Stimulated activated CD4-positive, alpha-beta T cell treated with anti-CD3 and anti-CD28 coated beads, Interleukin-12 subunit alpha, Interleukin-12 subunit beta, amount 100 ng/mL, for 48 hours (primary cell): ENCODE data around the gene CNTNAP2.

Experiments
- DNase-seq, 3 donors: peaks; one replicate each; pipeline ENCODE4 v3.0.0-alpha.2; 2020; ENCODE audit warnings: low read depth in 2 of 3, low spot score in 1 of 3

The CNTNAP2 gene

DNA sequence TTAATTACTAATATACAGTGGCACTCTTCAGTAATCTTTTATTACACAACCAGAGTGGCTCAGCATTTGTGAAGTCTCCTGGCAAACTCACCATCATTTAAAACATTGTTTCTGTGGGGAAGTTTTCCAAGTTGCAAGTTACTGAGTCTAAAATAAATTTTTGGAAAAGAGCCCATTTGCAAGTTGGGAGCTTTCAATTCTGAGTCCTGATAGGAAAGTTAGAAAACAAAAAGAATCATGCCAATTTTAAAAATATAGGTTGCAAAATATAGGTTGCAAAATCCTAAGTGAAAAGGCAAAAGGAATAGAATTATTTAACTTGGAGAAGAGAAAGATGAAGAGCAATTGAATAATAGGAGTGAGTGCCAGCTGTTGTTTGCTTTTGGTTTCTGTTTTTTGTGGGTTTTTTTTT, 2095.1 kb downstream of the CNTNAP2 start:
- no peak for DNase-seq

DNA sequence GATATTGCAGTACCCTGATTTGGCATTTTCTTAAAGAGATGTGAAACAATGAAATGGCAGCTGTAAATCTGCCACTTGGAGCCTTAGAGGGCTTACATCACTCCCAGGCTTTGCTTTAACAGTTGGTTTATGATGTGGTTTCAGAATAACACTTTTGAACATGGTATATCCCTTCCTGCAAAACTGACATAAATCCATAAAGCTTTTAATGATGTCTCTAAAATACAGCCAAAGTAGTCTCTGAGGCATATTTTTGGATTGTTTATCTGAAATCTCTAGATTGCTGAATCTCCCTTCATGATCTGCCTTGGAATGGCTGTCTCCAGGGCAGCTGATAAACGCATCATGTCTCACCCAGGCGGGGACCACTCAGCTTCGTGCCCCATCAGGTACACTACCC, 2096.1 kb downstream of the CNTNAP2 start:
- no peak for DNase-seq

DNA sequence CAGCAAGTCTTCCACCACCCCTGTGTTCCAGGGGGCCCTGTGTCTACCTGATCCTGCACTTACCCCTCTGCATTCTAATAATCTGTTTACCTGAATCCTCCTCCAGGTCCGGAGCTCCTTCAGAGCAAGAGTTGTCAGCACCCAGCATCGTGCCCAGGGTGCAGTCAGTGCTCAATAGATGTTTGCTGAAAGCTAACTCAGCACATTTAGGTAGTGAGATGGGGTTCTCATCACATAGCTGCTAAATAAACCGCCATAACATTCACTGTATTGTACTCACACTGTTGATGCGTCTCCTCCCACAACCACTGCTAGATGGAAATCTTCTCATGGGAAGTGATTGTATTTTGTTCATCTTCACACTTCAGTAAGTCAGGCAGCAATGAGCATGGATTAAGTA, 2097.5 kb downstream of the CNTNAP2 start:
- no peak for DNase-seq

DNA sequence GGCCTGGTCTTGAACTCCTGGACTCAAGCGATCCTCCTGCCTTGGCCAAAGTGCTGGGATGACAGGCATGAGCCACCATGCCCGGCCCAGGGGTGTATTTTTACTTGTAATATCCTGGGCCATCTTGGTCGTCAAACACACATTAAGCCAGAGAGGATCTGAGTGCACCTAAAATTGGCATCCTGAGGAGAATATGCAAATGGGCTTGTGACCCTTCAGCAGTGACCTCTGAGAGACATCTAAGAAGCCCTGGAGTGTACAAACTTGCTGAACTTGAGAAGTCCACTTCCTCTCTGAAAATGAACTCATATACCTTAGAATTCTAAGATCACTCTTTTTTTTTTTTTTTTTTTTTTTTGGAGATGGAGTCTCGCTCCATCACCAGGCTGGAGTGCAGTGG, 2102.0 kb downstream of the CNTNAP2 start:
- DNase-seq: no peak

DNA sequence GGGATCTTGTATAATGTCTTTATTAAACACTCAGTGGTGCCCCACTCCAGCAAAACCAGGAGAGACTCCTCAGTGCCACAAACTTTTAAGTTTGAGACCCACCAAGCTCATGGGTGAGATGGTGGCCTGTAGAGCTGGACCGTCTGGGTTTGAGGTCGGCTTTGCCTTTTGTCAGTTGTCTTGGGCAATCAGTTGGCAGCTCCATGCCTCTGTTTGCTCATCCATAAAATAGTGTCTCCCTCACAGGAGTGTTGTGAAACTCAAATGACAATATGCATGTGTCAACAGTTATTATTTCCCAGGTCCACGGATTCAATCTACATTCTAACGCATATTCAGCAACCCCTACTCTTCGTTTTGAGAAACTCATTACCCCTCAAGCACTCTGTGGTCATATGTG, 2106.1 kb downstream of the CNTNAP2 start:
- DNase-seq: no peak

DNA sequence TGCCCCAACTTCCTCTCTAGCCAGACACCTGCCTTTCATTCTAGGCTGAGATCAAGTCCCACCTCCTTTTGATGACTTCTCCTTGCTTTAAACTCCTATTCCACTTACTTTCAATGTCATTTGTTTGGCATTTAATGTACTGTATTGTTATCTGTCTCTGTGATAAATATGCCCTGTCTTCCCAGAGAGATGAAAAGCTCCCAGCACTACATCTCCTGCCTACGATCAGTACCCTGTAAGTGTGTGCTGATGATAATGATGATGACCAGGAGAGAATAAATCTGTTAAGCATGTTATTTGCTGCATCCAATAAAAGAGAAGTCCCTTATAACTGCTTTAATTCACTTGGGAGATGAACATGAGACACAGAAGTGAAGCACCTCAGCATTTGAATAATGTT, 2106.6 kb downstream of the CNTNAP2 start:
- DNase-seq: no peak

DNA sequence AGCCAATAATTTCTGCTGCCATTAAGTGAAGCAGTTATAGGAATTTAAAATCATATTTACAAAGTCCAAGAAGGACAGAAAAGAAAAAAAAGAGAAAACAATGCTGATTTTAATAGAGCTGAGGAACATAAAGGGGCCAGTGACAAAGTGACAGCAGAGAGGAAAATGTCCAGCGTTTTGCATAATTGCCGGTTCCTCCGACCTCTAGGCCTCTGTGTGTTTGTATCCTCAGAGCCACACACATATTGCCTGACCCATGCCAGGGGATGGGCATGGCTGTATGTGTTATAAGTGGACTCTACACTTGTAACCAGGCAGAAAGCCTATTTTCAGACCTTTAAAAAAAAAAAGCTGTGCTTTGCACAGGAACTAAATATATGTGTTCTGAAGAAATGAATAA, 2107.1 kb downstream of the CNTNAP2 start:
- no peak for DNase-seq

DNA sequence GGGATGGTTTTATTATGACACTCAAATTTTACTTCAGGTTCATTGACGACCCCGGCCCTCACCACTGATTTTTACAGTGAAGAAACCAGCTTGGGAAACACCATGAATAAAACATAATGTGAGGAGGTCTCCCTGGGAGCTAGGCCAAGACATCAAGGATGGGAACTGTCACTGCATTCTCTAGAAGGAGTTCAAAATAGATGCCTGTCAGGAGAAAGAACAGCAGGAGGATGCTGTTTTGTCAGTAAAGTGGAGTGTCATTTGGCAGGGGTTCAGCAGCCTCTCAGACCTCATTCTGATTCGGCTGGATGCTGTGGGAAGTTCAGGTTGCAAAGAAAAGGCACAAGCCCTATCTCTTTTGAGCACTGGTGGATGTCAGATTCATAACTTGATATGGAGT, 2113.7 kb downstream of the CNTNAP2 start:
- DNase-seq: no peak

DNA sequence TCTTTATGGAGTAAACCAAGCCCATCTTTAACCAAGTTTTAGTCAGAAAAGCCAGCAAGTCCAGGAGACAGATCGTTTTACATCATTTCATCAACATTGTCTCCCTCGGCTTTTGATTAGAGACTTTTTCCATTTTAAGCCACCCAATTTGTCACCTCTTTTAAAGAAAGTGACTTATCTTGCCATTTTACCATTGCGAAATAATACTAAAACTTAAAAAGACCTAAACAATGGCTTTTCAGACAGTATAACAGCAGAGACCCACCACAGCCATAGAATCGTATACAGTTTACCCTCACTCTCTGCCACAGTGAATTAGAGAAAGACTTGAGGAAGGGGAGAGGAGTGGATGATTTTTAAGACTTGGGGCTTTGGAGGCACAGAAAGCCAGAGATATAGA, 2114.3 kb downstream of the CNTNAP2 start:
- DNase-seq: no peak

DNA sequence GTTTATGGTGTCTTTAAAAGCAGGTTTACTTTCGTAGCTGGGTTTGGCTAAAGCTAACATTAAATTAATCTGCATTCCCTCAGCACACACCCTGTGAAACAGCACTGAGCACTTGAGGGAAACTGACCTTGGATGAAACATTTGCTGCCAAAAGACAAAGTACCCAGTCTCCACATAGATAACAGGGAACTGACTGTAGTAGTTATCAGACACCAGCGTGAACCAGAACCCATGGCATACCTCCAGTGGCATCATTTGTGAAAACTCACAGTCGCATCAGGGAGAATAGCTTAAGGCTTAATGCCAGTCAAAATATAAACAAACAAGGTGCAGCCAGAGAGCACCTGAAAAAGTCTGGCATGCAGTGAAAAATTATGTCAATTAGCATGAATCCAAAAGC, 2116.2 kb downstream of the CNTNAP2 start:
- DNase-seq: no peak

DNA sequence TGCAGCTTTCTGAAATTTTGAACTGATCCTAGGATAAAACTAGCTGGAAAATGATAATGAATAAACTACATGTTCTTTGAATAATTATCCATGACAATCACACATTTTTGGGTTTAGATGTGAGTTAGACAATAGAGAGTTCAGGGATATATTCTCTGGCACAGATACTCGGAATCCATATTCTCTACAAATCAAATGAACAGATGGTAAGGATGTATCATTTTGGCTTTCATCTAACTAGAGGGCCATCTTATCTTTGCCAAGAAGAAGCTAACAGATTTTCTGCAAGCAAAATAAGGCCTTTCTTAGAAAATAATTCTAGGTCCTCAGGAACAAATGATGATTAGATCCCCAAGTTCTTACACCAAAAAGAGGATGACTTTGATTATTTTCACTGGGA, 2118.1 kb downstream of the CNTNAP2 start:
- no peak for DNase-seq

DNA sequence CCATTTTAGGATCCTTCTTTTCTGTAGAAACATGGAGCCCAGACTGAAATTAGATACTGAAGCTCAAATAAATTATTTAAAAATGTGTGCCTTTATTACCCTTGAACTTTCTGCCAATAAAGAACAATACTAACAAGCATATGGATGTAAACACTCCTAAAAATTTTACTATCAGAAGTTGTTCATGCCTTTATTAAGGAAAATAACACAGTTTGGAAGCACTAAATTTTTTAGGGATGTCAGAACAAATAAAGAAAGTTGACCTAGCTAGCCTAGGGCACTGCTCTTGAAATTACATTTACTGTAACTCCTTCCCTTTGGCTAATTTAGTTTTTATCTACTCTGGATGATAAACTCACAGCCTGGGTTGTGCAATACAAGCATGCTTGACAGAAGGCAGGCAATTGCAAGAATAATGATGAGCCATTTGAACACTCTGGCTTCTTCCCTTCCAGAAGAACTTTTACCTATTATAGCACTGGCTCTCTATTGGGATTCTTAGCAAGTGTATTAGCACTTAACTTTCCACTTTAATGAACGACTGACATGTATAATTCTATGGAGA, 2122.2 kb downstream of the CNTNAP2 start:
- DNase-seq: no peak

DNA sequence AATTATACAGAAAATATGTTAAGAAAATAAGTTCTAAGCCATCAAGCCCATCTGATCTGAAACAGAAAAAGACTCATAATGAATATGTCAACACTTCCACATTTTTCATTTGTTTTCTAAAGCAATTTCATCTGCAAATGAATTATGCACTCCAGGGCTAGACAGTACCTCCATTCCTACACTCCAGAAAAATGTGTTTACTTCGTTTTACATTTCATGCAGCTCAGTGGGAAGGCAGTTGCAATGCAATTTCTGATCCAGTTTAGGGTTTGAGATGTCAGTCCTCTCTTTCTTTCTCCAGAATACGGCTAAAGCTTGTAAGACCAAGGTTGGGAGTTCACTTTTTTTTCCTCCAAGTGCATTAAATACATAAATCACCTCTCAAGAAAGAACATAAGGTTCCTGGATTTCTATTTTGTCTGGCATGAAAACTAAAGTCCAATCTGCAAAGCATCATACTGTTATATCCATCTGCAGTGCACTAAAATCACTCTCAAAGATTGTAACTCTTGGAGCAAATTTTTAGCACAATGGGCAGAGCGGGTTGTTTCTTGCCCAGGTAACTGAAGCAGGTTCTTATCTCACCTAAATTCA, 2125.2 kb downstream of the CNTNAP2 start:
- DNase-seq: no peak

DNA sequence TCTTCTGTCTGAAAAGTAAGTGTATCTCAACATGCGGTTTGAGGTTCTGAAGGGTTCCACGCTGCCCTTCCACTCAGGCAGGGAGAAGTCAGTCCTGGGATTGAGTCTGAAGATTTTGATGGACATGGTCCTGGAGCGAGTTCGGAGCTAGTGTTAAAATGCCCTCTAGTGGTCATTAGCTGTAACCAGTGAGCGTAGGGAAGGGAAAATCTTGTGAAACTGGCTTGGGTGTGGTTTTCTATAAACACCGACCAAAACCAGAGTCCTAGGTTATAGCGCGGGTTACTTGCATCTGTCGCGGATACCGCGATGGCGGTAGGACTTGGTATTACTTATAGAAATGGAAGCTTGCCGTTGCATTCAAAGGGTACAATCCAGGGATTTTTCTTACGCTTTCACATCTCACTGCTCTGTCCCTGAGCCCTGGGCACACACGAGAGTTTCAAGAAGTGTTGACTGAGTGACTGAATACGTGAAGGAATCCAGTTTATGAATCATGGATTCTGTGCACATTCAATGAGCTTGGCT, 2125.8 kb downstream of the CNTNAP2 start:
- DNase-seq: no peak

DNA sequence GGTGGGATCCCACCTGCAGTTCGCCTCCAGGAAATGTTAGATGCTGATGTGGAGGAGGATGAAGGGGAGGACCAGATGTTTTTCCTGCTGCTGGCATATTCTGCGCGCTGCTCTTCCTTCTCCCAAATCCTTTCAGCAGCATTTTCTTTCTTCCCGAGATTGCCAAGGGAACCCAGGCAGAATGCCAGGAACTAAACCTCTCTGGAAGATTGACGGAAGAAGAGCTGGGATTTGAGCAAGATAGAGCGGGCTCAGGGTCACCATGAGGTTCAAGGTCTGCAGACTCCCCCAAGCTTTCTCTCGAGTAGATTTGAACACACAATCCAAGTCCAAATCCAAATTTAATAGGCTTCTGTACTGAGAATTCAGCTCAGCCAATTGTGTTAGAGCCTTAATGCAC, 2128.8 kb downstream of the CNTNAP2 start:
- DNase-seq: no peak

DNA sequence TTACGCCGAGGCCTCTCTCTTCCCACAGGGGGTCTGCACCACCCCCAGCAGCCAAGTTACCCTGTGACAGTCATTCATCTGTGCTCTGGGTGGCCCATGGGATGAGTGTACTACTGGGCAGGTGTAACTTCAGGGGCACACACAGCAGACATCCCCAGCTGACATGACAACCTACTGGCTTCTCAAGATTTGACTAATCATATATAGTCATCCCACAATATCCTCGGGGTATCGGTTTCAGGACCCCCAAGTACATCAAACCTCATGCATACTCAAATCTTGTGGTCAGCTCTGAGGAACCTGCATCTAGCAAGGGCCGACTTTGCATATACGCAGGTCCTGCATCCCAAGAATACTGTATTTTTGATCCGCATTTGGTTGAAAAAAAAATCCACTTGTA, 2137.0 kb downstream of the CNTNAP2 start:
- DNase-seq: no peak

DNA sequence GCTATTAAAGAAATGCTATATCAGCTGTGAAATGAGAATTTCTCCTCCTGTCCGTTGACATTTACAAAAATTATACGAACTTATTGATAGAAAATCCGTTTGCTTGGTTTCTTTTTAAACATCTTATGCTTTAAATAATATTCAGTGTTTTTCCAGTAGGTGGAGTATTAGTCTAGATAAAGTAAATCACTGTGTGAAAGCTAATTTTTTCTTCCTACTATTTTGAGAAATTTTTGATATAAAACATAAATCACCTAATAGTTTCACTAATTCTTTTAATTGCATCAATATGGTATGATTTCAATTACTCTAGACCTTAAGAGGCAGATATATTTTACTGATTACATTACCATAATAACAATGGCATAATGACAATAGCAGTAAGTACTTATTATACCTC, 2138.7 kb downstream of the CNTNAP2 start:
- DNase-seq: no peak

DNA sequence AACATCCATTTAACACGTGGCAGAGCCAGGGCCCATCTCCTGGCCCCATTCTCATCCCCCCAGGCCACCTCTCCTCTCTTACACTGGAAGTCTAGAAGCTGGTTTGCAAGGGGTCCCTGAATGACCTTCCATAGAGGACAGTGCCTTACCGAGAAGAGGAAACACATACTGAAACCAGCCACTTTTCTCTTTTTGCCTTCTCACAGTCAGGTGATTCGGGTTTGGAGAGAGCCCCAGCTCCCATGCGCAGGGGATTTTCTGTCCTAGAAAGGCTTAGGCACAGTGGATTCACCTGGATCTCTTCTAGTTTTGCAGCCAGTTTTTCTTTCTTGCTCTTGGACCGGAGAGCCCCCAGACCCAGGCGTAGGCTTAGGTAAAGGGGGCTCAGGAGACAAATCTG, 2139.8 kb downstream of the CNTNAP2 start:
- no peak for DNase-seq

DNA sequence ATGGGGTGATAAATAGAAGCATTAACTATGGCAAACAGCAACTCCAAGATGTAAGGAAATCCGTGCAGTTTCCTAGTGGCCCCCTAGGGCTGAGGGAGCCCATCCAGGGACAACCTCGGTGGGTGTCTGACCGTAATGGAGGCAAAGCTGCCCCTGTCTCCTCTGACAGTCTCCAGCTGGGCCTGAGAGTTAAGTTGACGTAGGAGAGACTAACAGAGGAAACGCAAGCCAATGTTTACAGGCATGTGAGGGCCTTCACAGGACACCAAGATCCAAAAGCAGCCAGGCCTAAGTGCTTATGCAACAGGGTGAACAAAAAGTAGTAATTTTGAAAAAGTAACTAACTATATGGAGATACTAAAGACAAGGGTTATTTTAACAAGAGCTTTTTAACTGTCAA, 2144.0 kb downstream of the CNTNAP2 start:
- DNase-seq: no peak

DNA sequence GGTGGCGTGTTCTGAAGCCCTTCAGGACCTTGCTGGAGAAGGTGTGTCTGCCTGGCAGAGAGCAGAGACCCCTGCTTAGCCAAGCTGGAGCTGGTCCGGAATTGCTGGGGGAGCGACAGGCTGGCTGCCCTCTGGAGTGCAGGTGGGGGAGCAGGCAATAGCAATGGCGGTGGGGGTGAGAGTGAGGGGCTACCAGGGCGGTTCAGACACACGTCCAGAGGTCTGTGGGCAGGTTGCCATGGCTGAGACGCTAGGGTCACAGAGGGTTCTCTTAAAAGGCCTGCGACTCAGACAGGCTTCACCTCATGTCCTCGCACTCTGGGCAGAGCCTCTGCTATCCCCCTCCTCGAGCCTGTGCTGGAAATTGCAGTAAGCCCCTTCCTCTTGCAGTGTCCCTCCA, 2144.9 kb downstream of the CNTNAP2 start:
- no peak for DNase-seq

DNA sequence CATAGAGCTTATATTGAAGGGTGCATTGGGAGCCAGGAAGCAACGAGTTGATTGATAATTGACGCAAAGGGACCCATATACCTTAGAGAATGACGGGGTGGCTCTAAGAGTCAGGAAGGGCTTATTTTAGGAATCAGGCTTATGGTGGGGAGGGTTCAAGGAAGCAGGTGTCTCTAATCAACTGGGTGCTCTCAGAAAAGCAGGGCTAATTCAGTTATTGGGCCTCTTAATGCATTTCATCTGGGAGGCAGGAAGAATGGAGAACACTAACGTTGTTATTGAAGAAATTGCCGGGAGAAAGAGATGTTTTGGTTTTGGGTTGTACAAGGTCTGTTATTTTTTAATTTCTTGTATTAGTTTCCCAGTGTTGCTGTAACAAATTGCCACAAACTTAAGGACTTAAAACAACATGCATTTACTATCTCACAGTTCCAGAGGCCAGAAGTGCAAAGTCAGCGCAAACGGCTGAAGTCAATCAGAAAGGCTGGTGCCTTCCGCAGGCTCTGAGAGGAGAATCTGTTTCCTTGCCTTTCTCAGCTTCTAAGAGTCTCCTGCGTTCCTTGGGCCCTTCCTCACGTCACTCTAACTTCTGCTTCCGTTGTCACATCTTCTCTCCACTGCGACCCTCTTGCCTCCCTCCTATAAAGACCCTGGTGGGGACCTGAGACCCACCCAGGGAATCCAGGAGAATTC, 2145.5 kb downstream of the CNTNAP2 start:
- DNase-seq: no peak

DNA sequence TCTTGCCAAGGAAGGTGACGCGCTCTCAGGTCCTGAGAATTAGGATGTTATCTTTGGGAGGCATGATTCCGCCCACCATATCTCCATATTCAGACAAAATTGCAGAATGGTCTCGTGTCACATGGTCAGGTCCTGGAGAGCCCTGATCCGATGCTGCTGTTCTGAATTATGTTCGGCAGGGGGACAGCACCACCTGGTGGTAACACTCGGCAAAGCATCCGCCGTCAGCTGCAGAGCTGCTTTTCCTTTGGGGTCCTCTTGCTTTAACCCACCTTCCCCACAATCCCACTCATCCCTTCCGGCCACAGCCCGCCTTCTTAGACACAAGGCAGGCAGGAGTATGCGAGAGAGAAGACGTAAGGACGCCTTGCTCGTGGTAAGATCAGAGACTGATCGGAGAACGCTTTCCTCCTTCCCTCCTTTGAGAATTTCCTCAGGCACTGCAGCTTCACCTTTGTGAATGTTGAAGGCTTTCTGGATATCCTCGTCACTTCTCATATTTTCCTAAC, 2146.2 kb downstream of the CNTNAP2 start:
- peak; percentile 47 to 69 (median 58) for DNase-seq
